Parathyroid adenoma (tissue), 2 donors: Measurements from ENCODE around the gene COPG2.

Source experiments
- H2AFZ ChIP-seq: fragments of 300-600 bp; sonication (generic); one replicate; pipeline ENCODE4 v1.7.0; 2017; ENCODE audit warnings: antibody characterized with exemption, mild to moderate bottlenecking
- H3K27ac ChIP-seq: fragments of 300-600 bp; sonication (generic); one replicate; pipeline ENCODE4 v1.7.0; 2017
- H3K27me3 ChIP-seq: fragments of 300-600 bp; sonication (generic); one replicate; pipeline ENCODE4 v1.7.0; 2017; ENCODE audit warnings: low read length; ENCODE audit not compliant: control insufficient read depth, insufficient read depth
- H3K36me3 ChIP-seq: fragments of 300-600 bp; sonication (generic); one replicate; pipeline ENCODE4 v1.7.0; 2017; ENCODE audit warnings: low read length; ENCODE audit not compliant: control insufficient read depth, insufficient read depth
- H3K4me1 ChIP-seq: fragments of 300-600 bp; sonication (generic); one replicate; pipeline ENCODE4 v1.7.0; 2017; ENCODE audit warnings: control low read depth
- H3K4me2 ChIP-seq: fragments of 300-600 bp; sonication (generic); one replicate; pipeline ENCODE4 v1.7.0; 2017; ENCODE audit warnings: low read length
- H3K4me3 ChIP-seq: fragments of 300-600 bp; sonication (generic); one replicate; pipeline ENCODE4 v1.7.0; 2017; ENCODE audit warnings: low read depth, low read length
- H3K79me2 ChIP-seq: fragments of 300-600 bp; sonication (generic); one replicate; pipeline ENCODE4 v1.7.0; 2017; ENCODE audit warnings: control low read depth
- H3K9ac ChIP-seq: fragments of 300-600 bp; sonication (generic); one replicate; pipeline ENCODE4 v1.7.0; 2017; ENCODE audit warnings: mild to moderate bottlenecking
- H3K9me3 ChIP-seq: fragments of 300-600 bp; sonication (generic); one replicate; pipeline ENCODE4 v1.7.0; 2017; ENCODE audit warnings: low read length; ENCODE audit not compliant: control insufficient read depth
- TF ChIP-seq, protein P1 (sequence below): fragments of 300-600 bp; sonication (generic); IDR thresholded peaks from one replicate; pipeline ENCODE4 v1.7.0; 2017; ENCODE audit warnings: antibody characterized with exemption, mild to moderate bottlenecking
- donor health status: primary hyperparathyroidism.

COPG2 gene

DNA sequence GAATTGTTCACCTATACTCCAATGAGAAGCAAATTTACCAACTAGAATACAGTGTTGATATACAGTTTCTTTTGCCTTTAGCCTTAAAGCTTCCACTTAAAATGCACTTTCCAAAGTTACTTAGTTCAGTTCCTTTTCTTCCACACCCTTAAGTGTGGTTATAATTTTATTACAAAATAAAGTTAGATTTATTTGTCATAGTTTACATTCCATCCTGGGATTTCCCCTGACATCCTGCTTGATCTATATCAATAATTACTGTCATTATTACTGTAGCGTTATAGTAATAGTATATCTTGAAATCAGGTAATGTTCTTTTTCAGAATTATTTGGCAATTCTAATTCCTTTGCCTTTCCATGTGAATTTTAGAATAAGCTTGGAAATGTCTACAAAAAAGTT is 199.9 kb downstream of the COPG2 start:
- TF ChIP-seq, protein P1, sequence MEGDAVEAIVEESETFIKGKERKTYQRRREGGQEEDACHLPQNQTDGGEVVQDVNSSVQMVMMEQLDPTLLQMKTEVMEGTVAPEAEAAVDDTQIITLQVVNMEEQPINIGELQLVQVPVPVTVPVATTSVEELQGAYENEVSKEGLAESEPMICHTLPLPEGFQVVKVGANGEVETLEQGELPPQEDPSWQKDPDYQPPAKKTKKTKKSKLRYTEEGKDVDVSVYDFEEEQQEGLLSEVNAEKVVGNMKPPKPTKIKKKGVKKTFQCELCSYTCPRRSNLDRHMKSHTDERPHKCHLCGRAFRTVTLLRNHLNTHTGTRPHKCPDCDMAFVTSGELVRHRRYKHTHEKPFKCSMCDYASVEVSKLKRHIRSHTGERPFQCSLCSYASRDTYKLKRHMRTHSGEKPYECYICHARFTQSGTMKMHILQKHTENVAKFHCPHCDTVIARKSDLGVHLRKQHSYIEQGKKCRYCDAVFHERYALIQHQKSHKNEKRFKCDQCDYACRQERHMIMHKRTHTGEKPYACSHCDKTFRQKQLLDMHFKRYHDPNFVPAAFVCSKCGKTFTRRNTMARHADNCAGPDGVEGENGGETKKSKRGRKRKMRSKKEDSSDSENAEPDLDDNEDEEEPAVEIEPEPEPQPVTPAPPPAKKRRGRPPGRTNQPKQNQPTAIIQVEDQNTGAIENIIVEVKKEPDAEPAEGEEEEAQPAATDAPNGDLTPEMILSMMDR: no peak
- Histone ChIP-seq H3K79me2 (no peaks in the 10 kb centered on the region), H3K27ac (no peak overlapping the region), H2AFZ (no peak overlapping the region), H3K4me3 (no peak overlapping the region), H3K9ac (no peak overlapping the region), H3K4me2 (no peak overlapping the region), H3K9me3 (no peaks in the 10 kb centered on the region), H3K36me3 (no peaks in the 10 kb centered on the region), H3K4me1 (no peaks in the 10 kb centered on the region), H3K27me3 (no peaks in the 10 kb centered on the region)

DNA sequence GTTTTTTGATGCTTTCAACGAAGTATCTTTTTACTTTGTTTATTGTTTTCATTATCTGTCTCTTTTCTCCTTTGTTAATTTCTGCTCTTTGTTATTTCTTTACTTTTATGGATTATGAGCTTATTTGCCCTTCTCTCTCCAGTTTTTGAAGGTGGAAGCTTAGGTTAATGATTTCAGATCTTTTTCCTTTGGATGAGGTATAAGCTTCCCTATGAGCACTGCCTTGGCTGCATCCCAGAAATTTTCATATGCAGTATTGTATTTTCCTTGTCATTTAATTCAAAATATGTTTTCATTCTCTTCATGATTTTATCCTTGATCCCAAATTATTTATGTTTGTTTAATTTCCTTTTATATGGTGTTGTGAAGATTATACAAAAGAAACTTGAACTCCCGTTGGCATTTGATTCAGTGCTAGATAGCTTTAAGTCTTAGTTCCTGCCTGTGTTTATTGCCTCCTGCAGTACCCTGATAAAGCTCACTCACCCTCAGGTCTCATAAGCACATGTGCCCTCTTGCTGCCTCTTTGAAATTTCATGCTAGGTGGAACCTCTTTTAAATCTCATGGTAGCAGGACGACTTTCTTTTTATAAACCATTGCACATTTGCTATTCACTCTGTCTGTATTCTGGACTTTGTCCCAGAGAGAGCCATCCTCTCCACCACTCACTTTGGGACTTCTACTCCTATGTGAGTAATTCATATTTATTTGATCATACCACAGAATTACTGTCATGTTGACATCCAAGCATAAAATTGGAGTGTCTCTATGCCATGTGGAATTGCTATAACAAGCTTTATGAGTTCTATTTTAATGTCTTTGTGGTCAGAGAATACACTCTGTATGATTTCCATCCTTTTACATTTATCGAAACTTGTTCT is 204.8 kb downstream of the COPG2 start:
- Histone ChIP-seq H2AFZ (no peak overlapping the region), H3K4me2 (no peak overlapping the region), H3K4me3 (no peak overlapping the region), H3K27ac (no peak overlapping the region), H3K9me3 (no peaks in the 10 kb centered on the region), H3K79me2 (no peaks in the 10 kb centered on the region), H3K4me1 (no peaks in the 10 kb centered on the region), H3K9ac (no peak overlapping the region), H3K27me3 (no peaks in the 10 kb centered on the region), H3K36me3 (no peaks in the 10 kb centered on the region)
- TF ChIP-seq, protein P1: no peak

DNA sequence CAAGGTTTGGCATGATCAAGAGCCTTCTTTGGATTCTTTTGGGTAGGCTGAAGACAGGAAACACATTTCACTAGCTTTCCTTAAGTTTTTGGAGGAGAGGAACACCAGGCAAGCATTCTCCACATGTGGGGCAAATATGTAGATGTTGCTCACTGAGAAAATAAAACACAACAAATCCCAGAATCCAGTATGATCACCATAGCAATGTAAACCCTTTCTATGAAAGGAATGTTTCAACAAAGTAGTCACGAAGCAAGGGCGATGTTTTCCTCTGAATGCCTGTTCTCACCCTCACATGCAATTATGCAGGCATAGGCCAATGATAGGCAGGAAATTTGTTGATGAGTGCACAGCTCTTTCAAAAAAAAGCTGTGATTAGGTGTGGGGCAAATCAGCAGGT is 207.3 kb downstream of the COPG2 start:
- TF ChIP-seq, protein P1: no peak
- no peak overlapping the region for H3K4me2 ChIP-seq
- no peak overlapping the region for H3K9ac ChIP-seq
- no peak overlapping the region for H3K27ac ChIP-seq
- no peaks in the 10 kb centered on the region for H3K79me2 ChIP-seq
- no peaks in the 10 kb centered on the region for H3K4me1 ChIP-seq
- H3K9me3 ChIP-seq: no peaks in the 10 kb centered on the region
- no peaks in the 10 kb centered on the region for H3K36me3 ChIP-seq
- no peaks in the 10 kb centered on the region for H3K27me3 ChIP-seq
- H2AFZ ChIP-seq: no peak overlapping the region
- no peak overlapping the region for H3K4me3 ChIP-seq

DNA sequence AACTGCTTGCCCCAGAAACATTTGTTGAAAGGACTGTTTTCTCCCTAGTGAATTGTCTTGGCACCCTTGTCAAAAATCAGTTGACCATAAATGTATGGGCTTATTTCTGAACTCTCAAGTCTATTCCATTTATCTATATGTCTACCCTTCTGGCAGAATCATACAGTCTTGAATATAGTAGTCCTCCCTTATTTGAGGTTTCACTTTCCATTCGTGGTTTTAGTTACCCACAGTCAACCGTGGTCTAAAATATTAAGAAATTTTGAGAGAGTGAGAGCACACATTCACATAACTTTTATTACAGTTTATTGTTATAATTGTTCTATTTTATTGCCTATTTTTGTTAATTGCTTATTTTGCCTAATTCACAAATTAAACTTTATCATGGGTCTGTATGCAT is 210.3 kb downstream of the COPG2 start:
- H3K79me2 ChIP-seq: no peaks in the 10 kb centered on the region
- no peaks in the 10 kb centered on the region for H3K9me3 ChIP-seq
- TF ChIP-seq, protein P1: no peak
- H3K9ac ChIP-seq: no peak overlapping the region
- no peaks in the 10 kb centered on the region for H3K27me3 ChIP-seq
- no peaks in the 10 kb centered on the region for H3K36me3 ChIP-seq
- H3K4me1 ChIP-seq: no peaks in the 10 kb centered on the region
- no peak overlapping the region for H2AFZ ChIP-seq
- H3K27ac ChIP-seq: no peak overlapping the region
- H3K4me2 ChIP-seq: no peak overlapping the region
- no peak overlapping the region for H3K4me3 ChIP-seq
